Adrenal gland (tissue), 5 donors: ENCODE data around the gene IKZF2.

Experiments used
- CTCF ChIP-seq, 6 experiments: fragments of 450-650 bp in 4 of 6; fragments of 200-600 bp in 2 of 6; sonication (generic) in 1 of 6; IDR thresholded peaks; 1 replicate in 5 of 6; 2 replicates in 1 of 6; pipeline versions ENCODE4 v1.5.1 to v1.8.0; 2016 to 2021; ENCODE audit warnings: antibody characterized with exemption in 6 of 6, mild to moderate bottlenecking in 2 of 6, moderate library complexity in 1 of 6
- POLR2A ChIP-seq, 2 donors: fragments of 450-650 bp; IDR thresholded peaks; one replicate each; pipeline ENCODE4 v1.6.1; 2017; ENCODE audit warnings: antibody characterized with exemption in 2 of 2, mild to moderate bottlenecking in 2 of 2, moderate library complexity in 1 of 2
- donor health status: DM: no; HTN: no; CAD: no.

GRCh38 chr2:213046431-213046830, 105.0 kb downstream of the IKZF2 start:
- TF ChIP-seq CTCF (IDR thresholded peaks at IDR 0.05) (no peak), POLR2A (IDR thresholded peaks at IDR 0.05) (no peak)
